ENCODE data around the gene MED8.

- TF ChIP-seq YY1 (IDR thresholded peaks at IDR 0.05; ENCODE audit: insufficient read depth, insufficient read length) (no peak), SUZ12 (IDR thresholded peaks at IDR 0.05; ENCODE audit: extremely low read depth, insufficient read depth, insufficient read length) (no peak)
Observed at GRCh38 chr1:43420874-43421273, 31.3 kb upstream of the MED8 start.
